Measurements from ENCODE around the gene STXBP2.

STXBP2 gene

GRCh38 chr19:7677669-7678311 lies 40.9 kb downstream of the STXBP2 start:
- in situ Hi-C loops (cut with HindIII; ENCODE audit: low sequenced_read_pairs) = no loop called here

GRCh38 chr19:7678971-7679751 lies 42.3 kb downstream of the STXBP2 start:
- in situ Hi-C loops (cut with HindIII; ENCODE audit: low sequenced_read_pairs) = no loop called here

- in situ Hi-C loops (cut with HindIII; ENCODE audit: low sequenced_read_pairs) = no loop called here
These were observed 43.1 kb downstream of the STXBP2 start for GRCh38 chr19:7679771-7680605.

- in situ Hi-C loops (cut with HindIII; ENCODE audit: low sequenced_read_pairs) = no loop called here
These were observed 43.9 kb downstream of the STXBP2 start, which contains the start of gene TRAPPC5 for GRCh38 chr19:7680606-7681339. TSS of gene TRAPPC5 (plus strand) at chr19:7680833. CDS start at chr19:7682254, 1,421 bp downstream.

- in situ Hi-C loops (cut with HindIII; ENCODE audit: low sequenced_read_pairs) = no loop called here
These were observed 44.6 kb downstream of the STXBP2 start for GRCh38 chr19:7681340-7682174.

GRCh38 chr19:7682175-7682855 lies 45.4 kb downstream of the STXBP2 start:
- in situ Hi-C loops (cut with HindIII; ENCODE audit: low sequenced_read_pairs) = no loop called here

GRCh38 chr19:7685546-7686445 lies 48.9 kb downstream of the STXBP2 start:
- in situ Hi-C loops (cut with HindIII; ENCODE audit: low sequenced_read_pairs) = no loop called here

GRCh38 chr19:7687177-7687576 lies 50.3 kb downstream of the STXBP2 start:
- in situ Hi-C loops (cut with HindIII; ENCODE audit: low sequenced_read_pairs) = no loop called here

GRCh38 chr19:7689165-7689564 lies 52.3 kb downstream of the STXBP2 start:
- in situ Hi-C loops (cut with HindIII; ENCODE audit: low sequenced_read_pairs) = no loop called here

GRCh38 chr19:7690779-7691258 lies 53.9 kb downstream of the STXBP2 start:
- in situ Hi-C loops (cut with HindIII; ENCODE audit: low sequenced_read_pairs) = no loop called here

- in situ Hi-C loops (cut with HindIII; ENCODE audit: low sequenced_read_pairs) = no loop called here
These were observed 54.6 kb downstream of the STXBP2 start for GRCh38 chr19:7691497-7691896.

GRCh38 chr19:7692417-7693088 lies 55.6 kb downstream of the STXBP2 start:
- in situ Hi-C loops (cut with HindIII; ENCODE audit: low sequenced_read_pairs) = no loop called here

GRCh38 chr19:7694499-7694898 lies 57.6 kb downstream of the STXBP2 start:
- in situ Hi-C loops (cut with HindIII; ENCODE audit: low sequenced_read_pairs) = no loop called here
